Measurements from ENCODE around the gene NKTR. TPM values are rescaled to one million over a fixed set of nuclear protein-coding genes. Genes with fewer than 3 reads are reported as not detected.

NKTR gene
- total and polyA plus RNA-seq, 4 experiments from 2014 or later = 8.9 to 269 (median 140) TPM

DNA sequence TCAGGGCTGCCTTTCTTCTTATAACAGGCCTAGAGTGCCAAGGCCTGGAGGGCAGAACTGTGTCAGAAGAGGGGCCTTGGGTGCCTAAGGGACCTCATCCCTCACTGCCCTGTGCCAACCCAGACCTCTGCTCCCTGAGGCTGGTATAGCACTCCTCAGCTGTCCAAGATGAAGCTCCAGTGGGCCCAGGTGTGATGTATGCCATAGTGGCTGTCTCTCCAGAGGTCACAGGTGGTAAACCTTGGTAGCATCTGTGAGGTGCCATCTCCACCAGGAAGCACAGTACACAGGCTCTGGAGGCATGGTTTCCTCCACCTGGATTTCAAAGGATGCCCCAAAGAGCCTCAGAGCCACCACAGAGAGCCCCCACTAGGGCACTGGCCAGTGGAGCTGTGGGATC, 72.6 kb downstream of the NKTR start:
- Mint-ChIP-seq H3K4me1 (no peaks in the 10 kb centered on the region), H3K27me3 (peaks cover 0 to 4% of the 10 kb centered on the region in 2 donors), H3K4me3 (no peak overlapping the region), H3K9me3 (peaks cover 3 to 26% (median 14%) of the 10 kb centered on the region in 8 donors), H3K36me3 (no peaks in the 10 kb centered on the region), H3K27ac (no peak overlapping the region)
- intact Hi-C loops (cut with micrococcal nuclease) = no loop called here
- ChIA-PET CTCF (ENCODE audit: partially characterized antibody) (no interaction called here), POLR2A (ENCODE audit: partially characterized antibody) (no interaction called here)
- no peak overlapping the region for H3K27ac ChIP-seq (ENCODE audit: low read depth, low read length)
- no peaks in the 10 kb centered on the region for H3K9me3 ChIP-seq (ENCODE audit: control insufficient read depth in 1 of 2, low read length in 2 of 2)
- H3K4me3 ChIP-seq (ENCODE audit: low read length in 2 of 2) = no peak overlapping the region
- no peaks in the 10 kb centered on the region for H3K27me3 ChIP-seq (ENCODE audit: insufficient read depth, low read length)
- no peak for DNase-seq
- H3K36me3 ChIP-seq (ENCODE audit: insufficient read depth, low read length) = no peaks in the 10 kb centered on the region
- no peaks in the 10 kb centered on the region for H3K4me1 ChIP-seq (ENCODE audit: insufficient read depth, low read length)

- Mint-ChIP-seq H3K27me3 (peaks cover 4 to 5% of the 10 kb centered on the region in 2 donors), H3K36me3 (no peaks in the 10 kb centered on the region), H3K4me3 (no peak overlapping the region), H3K9me3 (peaks cover 3 to 34% (median 16%) of the 10 kb centered on the region in 8 donors), H3K27ac (no peak overlapping the region), H3K4me1 (no peaks in the 10 kb centered on the region)
- H3K36me3 ChIP-seq (ENCODE audit: insufficient read depth, low read length) = no peaks in the 10 kb centered on the region
- H3K27me3 ChIP-seq (ENCODE audit: insufficient read depth, low read length) = no peaks in the 10 kb centered on the region
- H3K27ac ChIP-seq (ENCODE audit: low read depth, low read length) = no peak overlapping the region
- no peak for DNase-seq
- no peaks in the 10 kb centered on the region for H3K9me3 ChIP-seq (ENCODE audit: control insufficient read depth in 1 of 2, low read length in 2 of 2)
- H3K4me3 ChIP-seq (ENCODE audit: low read length in 2 of 2) = no peak overlapping the region
- CTCF ChIA-PET (ENCODE audit: partially characterized antibody) = no interaction called here
- intact Hi-C loops (cut with micrococcal nuclease) = no loop called here
- no peaks in the 10 kb centered on the region for H3K4me1 ChIP-seq (ENCODE audit: insufficient read depth, low read length)
- POLR2A ChIA-PET (ENCODE audit: partially characterized antibody) = no interaction called here
Measured at GRCh38 chr3:42674146-42674545, 73.7 kb downstream of the NKTR start.

- Mint-ChIP-seq H3K27me3 (peaks cover 5 to 9% of the 10 kb centered on the region in 2 donors), H3K4me3 (no peak overlapping the region), H3K9me3 (peaks cover 3 to 34% (median 16%) of the 10 kb centered on the region in 8 donors), H3K4me1 (no peaks in the 10 kb centered on the region), H3K27ac (no peak overlapping the region), H3K36me3 (peaks cover 0 to 3% of the 10 kb centered on the region in 2 donors)
- H3K27ac ChIP-seq (ENCODE audit: low read depth, low read length) = no peak overlapping the region
- H3K4me1 ChIP-seq (ENCODE audit: insufficient read depth, low read length) = no peaks in the 10 kb centered on the region
- H3K27me3 ChIP-seq (ENCODE audit: insufficient read depth, low read length) = no peaks in the 10 kb centered on the region
- no peaks in the 10 kb centered on the region for H3K36me3 ChIP-seq (ENCODE audit: insufficient read depth, low read length)
- POLR2A ChIA-PET (ENCODE audit: partially characterized antibody) = no interaction called here
- no peak overlapping the region for H3K4me3 ChIP-seq (ENCODE audit: low read length in 2 of 2)
- CTCF ChIA-PET (ENCODE audit: partially characterized antibody) = no interaction called here
- H3K9me3 ChIP-seq (ENCODE audit: control insufficient read depth in 1 of 2, low read length in 2 of 2) = no peaks in the 10 kb centered on the region
- intact Hi-C loops (cut with micrococcal nuclease) = no loop called here
- DNase-seq = no peak
Measured at GRCh38 chr3:42675909-42676308, 75.4 kb downstream of the NKTR start.

GRCh38 chr3:42678447-42678846, 78.0 kb downstream of the NKTR start:
- H3K4me3 ChIP-seq (ENCODE audit: low read length in 2 of 2) = no peak overlapping the region
- H3K36me3 ChIP-seq (ENCODE audit: insufficient read depth, low read length) = no peaks in the 10 kb centered on the region
- CTCF ChIA-PET (ENCODE audit: partially characterized antibody) = no interaction called here
- no peaks in the 10 kb centered on the region for H3K4me1 Mint-ChIP-seq
- peaks cover 3 to 34% (median 16%) of the 10 kb centered on the region in 8 donors for H3K9me3 Mint-ChIP-seq
- no peaks in the 10 kb centered on the region for H3K9me3 ChIP-seq (ENCODE audit: control insufficient read depth in 1 of 2, low read length in 2 of 2)
- H3K4me3 Mint-ChIP-seq = no peak overlapping the region
- POLR2A ChIA-PET (ENCODE audit: partially characterized antibody) = no interaction called here
- no peaks in the 10 kb centered on the region for H3K4me1 ChIP-seq (ENCODE audit: insufficient read depth, low read length)
- no peak overlapping the region for H3K27ac Mint-ChIP-seq
- intact Hi-C loops (cut with micrococcal nuclease) = no loop called here
- peaks cover 12 to 13% of the 10 kb centered on the region in 2 donors for H3K27me3 Mint-ChIP-seq
- no peak for DNase-seq
- H3K27me3 ChIP-seq (ENCODE audit: insufficient read depth, low read length) = no peaks in the 10 kb centered on the region
- peaks cover 0 to 3% of the 10 kb centered on the region in 2 donors for H3K36me3 Mint-ChIP-seq
- no peak overlapping the region for H3K27ac ChIP-seq (ENCODE audit: low read depth, low read length)

DNA sequence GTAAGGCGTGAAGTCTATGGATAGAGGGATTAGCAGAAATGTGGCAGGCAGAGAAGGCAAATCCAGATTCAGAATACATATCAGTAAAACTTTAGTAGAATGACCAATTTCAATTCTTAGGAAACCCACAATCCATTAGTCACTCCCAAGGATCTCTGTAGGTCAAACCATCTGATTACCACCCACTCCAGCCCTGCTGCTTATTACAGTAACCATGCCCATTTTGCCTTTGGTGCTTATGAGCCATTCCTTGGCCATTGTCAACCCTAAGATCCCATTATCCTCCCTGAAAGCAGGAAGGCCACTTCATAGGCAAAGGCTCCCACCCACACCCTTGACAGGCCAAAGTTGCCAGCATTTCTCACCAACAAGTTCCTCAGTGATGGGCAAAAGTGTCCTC, 79.8 kb downstream of the NKTR start:
- no peaks in the 10 kb centered on the region for H3K4me1 ChIP-seq (ENCODE audit: insufficient read depth, low read length)
- Mint-ChIP-seq H3K27me3 (peaks cover 19% of the 10 kb centered on the region in 2 donors), H3K9me3 (peaks cover 3 to 34% (median 16%) of the 10 kb centered on the region in 8 donors), H3K4me1 (no peaks in the 10 kb centered on the region), H3K4me3 (no peak overlapping the region), H3K36me3 (peaks cover 0 to 3% of the 10 kb centered on the region in 2 donors), H3K27ac (no peak overlapping the region)
- H3K36me3 ChIP-seq (ENCODE audit: insufficient read depth, low read length) = no peaks in the 10 kb centered on the region
- CTCF ChIA-PET (ENCODE audit: partially characterized antibody) = no interaction called here
- no peak for DNase-seq
- intact Hi-C loops (cut with micrococcal nuclease) = no loop called here
- no peaks in the 10 kb centered on the region for H3K9me3 ChIP-seq (ENCODE audit: control insufficient read depth in 1 of 2, low read length in 2 of 2)
- no peaks in the 10 kb centered on the region for H3K27me3 ChIP-seq (ENCODE audit: insufficient read depth, low read length)
- POLR2A ChIA-PET (ENCODE audit: partially characterized antibody) = interaction anchor here (1.0 kb wide), 1 partner anchor 13 kb away, joined by 3 read pairs; no protein-coding TSS in a partner anchor
- H3K27ac ChIP-seq (ENCODE audit: low read depth, low read length) = no peak overlapping the region
- no peak overlapping the region for H3K4me3 ChIP-seq (ENCODE audit: low read length in 2 of 2)

DNA sequence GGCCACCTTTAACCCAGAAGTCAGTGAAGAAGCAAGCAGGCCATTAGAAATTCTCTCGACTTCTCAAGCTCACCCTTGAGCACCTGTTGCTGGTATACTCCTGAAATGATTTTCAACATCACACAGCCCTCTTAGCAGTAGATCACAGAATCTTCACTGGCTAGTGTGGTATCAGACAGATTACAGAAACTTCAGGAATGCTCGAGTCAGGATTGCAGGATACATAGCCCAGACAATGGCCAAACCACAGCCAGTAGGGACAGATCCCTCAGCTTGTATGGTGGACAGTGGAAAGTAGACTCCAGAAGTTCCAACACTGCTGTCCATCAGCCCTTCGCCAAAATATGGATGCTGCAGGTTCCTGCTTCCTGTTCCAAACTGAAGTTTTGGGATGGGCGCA, 80.3 kb downstream of the NKTR start:
- Mint-ChIP-seq H3K4me1 (peaks cover 0 to under 1% (median 0%) of the 10 kb centered on the region in 4 donors), H3K4me3 (no peak overlapping the region), H3K27me3 (peaks cover 19 to 20% of the 10 kb centered on the region in 2 donors), H3K9me3 (peaks cover 3 to 33% (median 16%) of the 10 kb centered on the region in 8 donors), H3K27ac (no peak overlapping the region), H3K36me3 (peaks cover 0 to 3% of the 10 kb centered on the region in 2 donors)
- Histone ChIP-seq H3K4me1 (ENCODE audit: insufficient read depth, low read length) (no peaks in the 10 kb centered on the region), H3K36me3 (ENCODE audit: insufficient read depth, low read length) (no peaks in the 10 kb centered on the region), H3K27ac (ENCODE audit: low read depth, low read length) (no peak overlapping the region), H3K9me3 (ENCODE audit: control insufficient read depth in 1 of 2, low read length in 2 of 2) (no peaks in the 10 kb centered on the region), H3K27me3 (ENCODE audit: insufficient read depth, low read length) (no peaks in the 10 kb centered on the region), H3K4me3 (ENCODE audit: low read length in 2 of 2) (no peak overlapping the region)
- no peak for DNase-seq
- CTCF ChIA-PET (ENCODE audit: partially characterized antibody) = no interaction called here
- POLR2A ChIA-PET (ENCODE audit: partially characterized antibody) = no interaction called here
- intact Hi-C loops (cut with micrococcal nuclease) = no loop called here

GRCh38 chr3:42681361-42682038, 81.0 kb downstream of the NKTR start:
- Histone ChIP-seq H3K9me3 (ENCODE audit: control insufficient read depth in 1 of 2, low read length in 2 of 2) (no peaks in the 10 kb centered on the region), H3K27me3 (ENCODE audit: insufficient read depth, low read length) (no peaks in the 10 kb centered on the region), H3K36me3 (ENCODE audit: insufficient read depth, low read length) (no peaks in the 10 kb centered on the region), H3K27ac (ENCODE audit: low read depth, low read length) (no peak overlapping the region), H3K4me3 (ENCODE audit: low read length in 2 of 2) (no peak overlapping the region), H3K4me1 (ENCODE audit: insufficient read depth, low read length) (no peaks in the 10 kb centered on the region)
- intact Hi-C loops (cut with micrococcal nuclease) = no loop called here
- peaks cover 3 to 26% (median 12%) of the 10 kb centered on the region in 8 donors for H3K9me3 Mint-ChIP-seq
- H3K4me3 Mint-ChIP-seq = no peak overlapping the region
- DNase-seq = no peak
- peaks cover 0 to 3% of the 10 kb centered on the region in 2 donors for H3K36me3 Mint-ChIP-seq
- H3K4me1 Mint-ChIP-seq = peaks cover 0 to 2% (median 0%) of the 10 kb centered on the region in 4 donors
- H3K27ac Mint-ChIP-seq = no peak overlapping the region
- peaks cover 19 to 21% of the 10 kb centered on the region in 2 donors for H3K27me3 Mint-ChIP-seq
- CTCF ChIA-PET (ENCODE audit: partially characterized antibody) = no interaction called here
- POLR2A ChIA-PET (ENCODE audit: partially characterized antibody) = no interaction called here
